Lower lobe of right lung (tissue), 2 donors: Measurements from ENCODE around the gene IER5. TPM values are rescaled to one million over a fixed set of nuclear protein-coding genes. Genes with fewer than 3 reads are reported as not detected.

ENCODE experiments used
- ATAC-seq, 2 donors: fragments of 200-7000 bp; cut with Tn5 transposase; one replicate each; pipeline ENCODE4 v1.9.1; 2020 to 2022; ENCODE audit warnings: mild to moderate bottlenecking in 2 of 2, moderate library complexity in 2 of 2
- DNase-seq: peaks from one replicate; pipeline ENCODE4 v3.0.0-alpha.2; 2020
- H3K27ac ChIP-seq: fragments of 200-600 bp; one replicate; pipeline ENCODE4 v1.8.0; 2022
- H3K27me3 ChIP-seq: fragments of 200-600 bp; one replicate; pipeline ENCODE4 v1.8.0; 2022; ENCODE audit warnings: low read depth
- H3K36me3 ChIP-seq: fragments of 200-600 bp; one replicate; pipeline ENCODE4 v1.8.0; 2022; ENCODE audit warnings: mild to moderate bottlenecking
- H3K4me1 ChIP-seq: fragments of 200-600 bp; one replicate; pipeline ENCODE4 v1.8.0; 2022
- H3K4me3 ChIP-seq: fragments of 200-600 bp; one replicate; pipeline ENCODE4 v1.8.0; 2022; ENCODE audit warnings: mild to moderate bottlenecking
- H3K9me3 ChIP-seq: fragments of 200-600 bp; one replicate; pipeline ENCODE4 v1.8.0; 2022
- CTCF ChIP-seq: fragments of 200-600 bp; IDR thresholded peaks from one replicate; pipeline ENCODE4 v1.8.0; 2022; ENCODE audit warnings: antibody characterized with exemption, mild to moderate bottlenecking
- intact Hi-C: fragments of 100-400 bp; cut with DNase I; formaldehyde crosslinking; loops from one replicate; pipeline ENCODE4 v1.11.0; 2022
- total RNA-seq: library from RNA; stranded (reverse); fragmentation: NEBNext Ultra II Directional; extraction: Animal tissue kit (Norgen Biotek cat#: 25700); gene quantifications from one replicate; pipeline ENCODE4 v1.2.1, GENCODE V29; 2021
- donor health status: DM: no; HTN: yes; CAD: no; lungs with severe emphysema.

The IER5 gene
- total RNA-seq, 1 donor from 2014 or later: 33.2 TPM

DNA sequence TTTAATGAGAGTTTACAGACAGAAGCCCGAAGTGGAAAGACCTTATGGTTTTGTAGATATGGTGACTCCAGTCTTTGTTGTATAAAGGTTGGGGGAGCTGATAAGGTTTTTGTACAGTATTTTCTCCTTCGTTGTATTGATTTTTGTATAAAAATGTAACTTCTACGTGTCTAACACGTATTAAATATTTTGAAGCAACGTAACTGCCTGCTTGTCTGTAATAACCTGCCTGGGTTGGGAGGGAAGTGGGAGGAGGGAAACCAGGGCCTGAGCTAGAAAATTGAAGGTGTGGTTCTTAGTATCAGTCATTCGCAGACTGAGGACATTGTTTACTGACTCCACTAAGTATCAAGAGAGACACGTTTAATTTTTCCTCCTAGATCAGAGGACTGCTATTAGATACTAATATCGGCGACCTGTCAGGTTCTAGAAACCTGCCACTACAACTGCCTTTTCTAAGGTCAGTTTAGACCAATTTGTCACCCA, 2.2 kb downstream of the IER5 start:
- Histone ChIP-seq H3K36me3 (peaks cover 12% of the 10 kb centered on the region), H3K4me3 (peak overlapping the region; percentile 96), H3K9me3 (no peaks in the 10 kb centered on the region), H3K4me1 (peaks cover 59% of the 10 kb centered on the region), H3K27ac (peak overlapping the region; percentile 93), H3K27me3 (no peaks in the 10 kb centered on the region)
- no peak for TF ChIP-seq CTCF
- intact Hi-C loops: no loop called here
- DNase-seq (no peak), ATAC-seq (peak in 1 of 2 donors; percentile 25)

DNA sequence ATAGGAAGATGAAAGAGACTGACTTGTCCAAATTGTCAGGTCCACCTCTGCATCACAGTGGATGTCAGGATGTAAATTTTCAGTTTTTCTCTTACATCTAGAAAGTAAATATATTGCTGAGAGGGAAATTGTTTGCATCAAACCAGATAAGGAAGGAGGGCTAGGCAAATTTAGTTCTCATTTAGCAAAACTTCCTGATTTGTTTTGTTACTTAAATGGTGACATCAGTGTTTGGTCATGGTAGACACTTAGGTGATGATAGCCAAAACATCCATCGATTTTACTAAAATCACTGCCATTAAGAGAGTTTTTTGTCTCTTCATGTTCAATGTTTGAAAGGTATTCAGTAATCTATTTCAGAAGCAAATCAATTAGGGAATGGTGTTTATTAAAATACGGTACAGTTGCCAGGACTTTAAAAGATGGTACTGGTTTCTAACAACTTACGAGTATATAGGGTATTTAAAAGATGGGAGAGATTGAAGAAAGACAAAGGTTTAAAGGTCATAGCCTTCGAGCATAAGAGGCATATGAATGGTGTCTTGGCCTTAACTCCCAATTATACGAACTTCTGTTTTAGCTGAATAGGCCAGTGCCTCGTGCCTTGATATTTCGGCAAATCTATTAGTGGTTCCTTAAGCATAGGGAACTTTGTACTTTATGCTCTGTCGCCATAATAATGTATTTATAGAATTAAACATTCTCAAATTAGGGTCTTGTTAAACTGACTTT, 3.0 kb downstream of the IER5 start:
- peaks cover 67% of the 10 kb centered on the region for H3K4me1 ChIP-seq
- peak overlapping the region; percentile 93 for H3K27ac ChIP-seq
- intact Hi-C loops: no loop called here
- DNase-seq (no peak), ATAC-seq (no peak)
- no peaks in the 10 kb centered on the region for H3K27me3 ChIP-seq
- peaks cover 12% of the 10 kb centered on the region for H3K36me3 ChIP-seq
- peak overlapping the region; percentile 96 for H3K4me3 ChIP-seq
- TF ChIP-seq CTCF: no peak
- no peaks in the 10 kb centered on the region for H3K9me3 ChIP-seq

DNA sequence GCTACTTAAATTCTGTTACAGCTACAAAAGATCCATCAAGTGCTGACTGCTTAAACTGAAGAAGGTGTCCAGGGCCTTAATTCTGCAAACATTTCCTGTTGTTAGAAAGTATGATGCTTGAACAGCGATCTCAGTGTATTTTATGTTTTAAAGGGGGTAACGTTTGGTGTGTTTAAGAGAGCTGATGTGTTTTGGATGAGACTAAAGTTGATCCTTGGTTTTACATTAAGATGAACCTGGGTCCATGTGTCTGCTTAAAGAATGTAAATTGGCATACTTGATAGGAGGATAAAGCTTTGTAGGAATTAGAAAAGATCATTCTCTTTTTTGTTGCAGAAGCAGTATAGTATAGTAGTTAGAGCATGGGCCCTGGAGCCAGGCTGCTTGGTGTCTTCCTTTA, 3.6 kb downstream of the IER5 start:
- intact Hi-C loops: no loop called here
- peak overlapping the region; percentile 96 for H3K4me3 ChIP-seq
- H3K27ac ChIP-seq: no peak overlapping the region
- H3K4me1 ChIP-seq: peaks cover 73% of the 10 kb centered on the region
- no peaks in the 10 kb centered on the region for H3K9me3 ChIP-seq
- TF ChIP-seq CTCF: no peak
- DNase-seq: no peak
- peaks cover 12% of the 10 kb centered on the region for H3K36me3 ChIP-seq
- no peaks in the 10 kb centered on the region for H3K27me3 ChIP-seq
- ATAC-seq: no peak

DNA sequence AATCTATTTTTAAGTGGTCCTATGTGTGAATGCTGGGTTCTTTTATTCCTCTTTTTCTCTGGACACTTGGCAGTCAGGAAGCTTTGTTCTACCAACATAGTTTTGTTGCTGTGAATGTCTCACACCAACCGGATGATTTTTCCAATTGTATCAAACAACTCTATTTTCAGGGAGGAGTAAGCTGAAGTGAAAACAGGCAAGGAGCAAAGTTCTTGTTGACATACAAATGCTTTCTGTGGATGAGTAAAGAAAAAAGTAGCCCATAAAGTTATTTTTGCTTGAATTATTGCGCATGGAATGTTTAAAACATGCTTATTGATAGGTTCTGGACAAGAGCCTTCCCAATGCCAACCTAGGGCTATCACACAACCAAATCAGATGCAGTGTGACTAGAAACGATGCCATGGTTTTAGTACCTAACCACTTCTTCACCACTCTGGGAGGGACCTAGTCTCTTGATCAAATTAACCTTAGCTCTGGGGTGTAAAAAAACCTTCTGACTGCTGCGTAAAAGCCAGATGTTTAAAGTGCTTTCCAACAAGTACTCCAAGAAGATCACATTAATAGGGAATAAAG, 4.5 kb downstream of the IER5 start:
- peak overlapping the region; percentile 96 for H3K4me3 ChIP-seq
- no peaks in the 10 kb centered on the region for H3K27me3 ChIP-seq
- ATAC-seq (no peak), DNase-seq (no peak)
- intact Hi-C loops: no loop called here
- no peak for TF ChIP-seq CTCF
- H3K9me3 ChIP-seq: no peaks in the 10 kb centered on the region
- no peak overlapping the region for H3K27ac ChIP-seq
- H3K4me1 ChIP-seq: peaks cover 76% of the 10 kb centered on the region
- H3K36me3 ChIP-seq: peaks cover 12% of the 10 kb centered on the region

- no peak for TF ChIP-seq CTCF
- ATAC-seq (peak; percentile 40 to 44), DNase-seq (no peak)
- Histone ChIP-seq H3K36me3 (peaks cover 12% of the 10 kb centered on the region), H3K27me3 (no peaks in the 10 kb centered on the region), H3K27ac (peak overlapping the region; percentile 48), H3K4me3 (no peak overlapping the region), H3K9me3 (no peaks in the 10 kb centered on the region), H3K4me1 (peaks cover 83% of the 10 kb centered on the region)
- intact Hi-C loops: no loop called here
Observed at GRCh38 chr1:181094416-181095212, 6.1 kb downstream of the IER5 start.
